DND-41 (cell line): ENCODE results near the gene AUTS2.

Experiments
- ATAC-seq: fragments of 200-7000 bp; cut with Tn5 transposase; 3 replicates; pipeline ENCODE4 v1.9.1; 2021; ENCODE audit warnings: low read depth; ENCODE audit not compliant: insufficient read depth
- DNase-seq: peaks from one replicate; pipeline ENCODE4 v3.0.0-alpha.2; 2020
- H2AFZ ChIP-seq: 2 replicates; pipeline ENCODE4 v1.6.0; 2012; ENCODE audit warnings: low read depth, low read length
- H3K27ac ChIP-seq: 2 replicates; pipeline ENCODE4 v1.5.1; 2012; ENCODE audit warnings: low read length, inconsistent platforms
- H3K27me3 ChIP-seq: fragments of 200-600 bp; sonication (generic); 2 replicates; pipeline ENCODE4 v1.6.0; 2012; ENCODE audit warnings: low read length, mild to moderate bottlenecking, inconsistent platforms; ENCODE audit not compliant: insufficient read depth, poor library complexity
- H3K36me3 ChIP-seq: 2 replicates; pipeline ENCODE4 v1.5.1; 2012; ENCODE audit warnings: low read length, inconsistent platforms; ENCODE audit not compliant: insufficient read depth
- H3K4me1 ChIP-seq: 2 replicates; pipeline ENCODE4 v1.5.1; 2012; ENCODE audit warnings: mild to moderate bottlenecking, low read length; ENCODE audit not compliant: insufficient read depth
- H3K4me2 ChIP-seq: 2 replicates; pipeline ENCODE4 v1.6.0; 2012; ENCODE audit warnings: mild to moderate bottlenecking, moderate library complexity, low read length, inconsistent platforms; ENCODE audit not compliant: insufficient read depth
- H3K4me3 ChIP-seq, 2 experiments: fragments of 200-600 bp in 1 of 2; shearing (Covaris generic) in 1 of 2; 2 replicates each; pipeline ENCODE4 v1.5.1; 2012 to 2016; ENCODE audit warnings: inconsistent platforms in 2 of 2, low read length in 2 of 2, mild to moderate bottlenecking in 2 of 2, low read depth in 1 of 2, moderate library complexity in 1 of 2
- H3K79me2 ChIP-seq: 2 replicates; pipeline ENCODE4 v1.6.0; 2012; ENCODE audit warnings: low read length, inconsistent platforms; ENCODE audit not compliant: insufficient read depth
- H3K9ac ChIP-seq: 2 replicates; pipeline ENCODE4 v1.6.0; 2012; ENCODE audit warnings: low read depth, mild to moderate bottlenecking, inconsistent platforms, low read length, moderate library complexity
- H3K9me3 ChIP-seq: 2 replicates; pipeline ENCODE4 v1.5.1; 2012; ENCODE audit warnings: low read length, moderate library complexity, mild to moderate bottlenecking, inconsistent platforms; ENCODE audit not compliant: insufficient read depth, severe bottlenecking
- H4K20me1 ChIP-seq: 2 replicates; pipeline ENCODE4 v1.6.0; 2012; ENCODE audit warnings: low read length; ENCODE audit not compliant: insufficient read depth
- EZH2 ChIP-seq: IDR thresholded peaks from 3 replicates; pipeline ENCODE4 v1.6.1; 2012; ENCODE audit warnings: borderline replicate concordance, low read depth, mild to moderate bottlenecking, moderate library complexity, low read length, inconsistent platforms; ENCODE audit not compliant: severe bottlenecking
- TF ChIP-seq, protein P1 (sequence below): IDR thresholded peaks from 2 replicates; pipeline ENCODE4 v1.5.1; 2012; ENCODE audit warnings: borderline replicate concordance, low read length, moderate library complexity, mild to moderate bottlenecking; ENCODE audit not compliant: poor library complexity, severe bottlenecking; ENCODE audit errors: extremely low read depth

The AUTS2 gene

GRCh38 chr7:70673778-70674570 is 1075.7 kb downstream of the AUTS2 start:
- TF ChIP-seq EZH2: no peak
- TF ChIP-seq, protein P1, sequence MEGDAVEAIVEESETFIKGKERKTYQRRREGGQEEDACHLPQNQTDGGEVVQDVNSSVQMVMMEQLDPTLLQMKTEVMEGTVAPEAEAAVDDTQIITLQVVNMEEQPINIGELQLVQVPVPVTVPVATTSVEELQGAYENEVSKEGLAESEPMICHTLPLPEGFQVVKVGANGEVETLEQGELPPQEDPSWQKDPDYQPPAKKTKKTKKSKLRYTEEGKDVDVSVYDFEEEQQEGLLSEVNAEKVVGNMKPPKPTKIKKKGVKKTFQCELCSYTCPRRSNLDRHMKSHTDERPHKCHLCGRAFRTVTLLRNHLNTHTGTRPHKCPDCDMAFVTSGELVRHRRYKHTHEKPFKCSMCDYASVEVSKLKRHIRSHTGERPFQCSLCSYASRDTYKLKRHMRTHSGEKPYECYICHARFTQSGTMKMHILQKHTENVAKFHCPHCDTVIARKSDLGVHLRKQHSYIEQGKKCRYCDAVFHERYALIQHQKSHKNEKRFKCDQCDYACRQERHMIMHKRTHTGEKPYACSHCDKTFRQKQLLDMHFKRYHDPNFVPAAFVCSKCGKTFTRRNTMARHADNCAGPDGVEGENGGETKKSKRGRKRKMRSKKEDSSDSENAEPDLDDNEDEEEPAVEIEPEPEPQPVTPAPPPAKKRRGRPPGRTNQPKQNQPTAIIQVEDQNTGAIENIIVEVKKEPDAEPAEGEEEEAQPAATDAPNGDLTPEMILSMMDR: no peak
- Histone ChIP-seq H2AFZ (no peak overlapping the region), H3K36me3 (no peaks in the 10 kb centered on the region), H3K27me3 (no peaks in the 10 kb centered on the region), H3K27ac (no peak overlapping the region), H3K9me3 (no peaks in the 10 kb centered on the region), H3K79me2 (no peaks in the 10 kb centered on the region), H3K9ac (no peak overlapping the region), H3K4me2 (no peak overlapping the region), H4K20me1 (no peaks in the 10 kb centered on the region), H3K4me3 (no peak overlapping the region), H3K4me1 (peaks cover 10% of the 10 kb centered on the region)
- DNase-seq (no peak), ATAC-seq (no peak)

- H2AFZ ChIP-seq: no peak overlapping the region
- no peak for ATAC-seq
- no peaks in the 10 kb centered on the region for H3K36me3 ChIP-seq
- no peak overlapping the region for H3K9ac ChIP-seq
- no peak for DNase-seq
- H3K27me3 ChIP-seq: no peaks in the 10 kb centered on the region
- TF ChIP-seq EZH2: no peak
- TF ChIP-seq, protein P1: no peak
- H3K9me3 ChIP-seq: no peaks in the 10 kb centered on the region
- no peak overlapping the region for H3K4me2 ChIP-seq
- no peaks in the 10 kb centered on the region for H4K20me1 ChIP-seq
- no peak overlapping the region for H3K27ac ChIP-seq
- H3K4me1 ChIP-seq: peaks cover 16% of the 10 kb centered on the region
- no peaks in the 10 kb centered on the region for H3K79me2 ChIP-seq
- H3K4me3 ChIP-seq: no peak overlapping the region
These were observed 1076.3 kb downstream of the AUTS2 start for GRCh38 chr7:70674571-70675010.

DNA sequence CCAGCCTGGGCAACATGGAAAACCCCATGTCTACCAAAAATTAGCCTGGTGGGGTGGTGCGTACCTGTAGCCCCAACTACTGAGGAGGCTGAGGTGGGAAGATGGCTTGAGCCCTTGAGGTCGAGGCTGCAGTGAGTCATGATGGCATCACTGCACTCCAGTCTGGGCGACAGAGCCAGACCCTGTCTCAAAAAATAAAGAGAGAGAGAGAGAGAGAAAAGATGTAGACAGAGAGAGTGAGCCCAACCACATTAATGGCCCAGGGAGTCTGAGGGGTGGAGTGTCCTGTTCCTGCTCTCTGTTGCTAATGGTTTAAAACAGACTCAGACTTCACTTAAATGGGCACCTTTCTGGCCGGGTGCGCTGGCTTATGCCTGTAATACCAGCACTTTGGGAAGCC is 1078.0 kb downstream of the AUTS2 start:
- H4K20me1 ChIP-seq: no peaks in the 10 kb centered on the region
- no peaks in the 10 kb centered on the region for H3K79me2 ChIP-seq
- H3K9ac ChIP-seq: no peak overlapping the region
- H3K27ac ChIP-seq: no peak overlapping the region
- no peaks in the 10 kb centered on the region for H3K27me3 ChIP-seq
- peaks cover 19% of the 10 kb centered on the region for H3K4me1 ChIP-seq
- H2AFZ ChIP-seq: no peak overlapping the region
- ATAC-seq (no peak), DNase-seq (no peak)
- no peak overlapping the region for H3K4me2 ChIP-seq
- no peak overlapping the region for H3K4me3 ChIP-seq
- no peaks in the 10 kb centered on the region for H3K36me3 ChIP-seq
- TF ChIP-seq EZH2: no peak
- TF ChIP-seq, protein P1: no peak
- no peaks in the 10 kb centered on the region for H3K9me3 ChIP-seq
